Right atrium auricular region (tissue), 2 donors: ENCODE data around the gene CDK5RAP3. TPM values are rescaled to one million over a fixed set of nuclear protein-coding genes. Genes with fewer than 3 reads are reported as not detected.
A peak's percentile ranks its signal among the peaks of the same experiment; 100 is the strongest.

Source experiments
- DNase-seq: peaks from one replicate; pipeline ENCODE4 v3.0.0-alpha.2; 2019; ENCODE audit warnings: low spot score
- H3K27ac ChIP-seq, 2 donors: fragments of 200-600 bp; sonication (generic); 1 replicate in 1 of 2; 2 replicates in 1 of 2; pipeline ENCODE4 v1.5.1; 2016 to 2019
- H3K27me3 ChIP-seq, 2 donors: fragments of 200-600 bp; sonication (generic); one replicate each; pipeline versions ENCODE4 v1.5.1 to v1.6.0; 2017 to 2019
- H3K36me3 ChIP-seq: fragments of 200-600 bp; sonication (generic); one replicate; pipeline ENCODE4 v1.5.1; 2016
- H3K4me1 ChIP-seq, 2 donors: fragments of 200-600 bp; sonication (generic); one replicate each; pipeline versions ENCODE4 v1.5.1 to v1.6.0; 2017 to 2019
- H3K4me3 ChIP-seq, 2 donors: fragments of 200-600 bp; sonication (generic); 1 replicate in 1 of 2; 2 replicates in 1 of 2; pipeline ENCODE4 v1.5.1; 2017 to 2019; ENCODE audit warnings: mild to moderate bottlenecking in 1 of 2, moderate library complexity in 1 of 2
- H3K9me3 ChIP-seq, 2 donors: fragments of 200-600 bp; sonication (generic); one replicate each; pipeline ENCODE4 v1.5.1; 2019
- total RNA-seq, 2 donors: library from RNA; depleted of rRNA; stranded (reverse); fragments of >200 nt; gene quantifications; one replicate each; pipeline ENCODE4 v1.1.0, GENCODE V29; 2016
- TF ChIP-seq, protein P1 (sequence below), 2 donors: fragments of 200-600 bp; sonication (generic); IDR thresholded peaks; one replicate each; pipeline ENCODE4 v1.5.1; 2019; ENCODE audit warnings: antibody characterized with exemption in 2 of 2

The CDK5RAP3 gene, protein sequence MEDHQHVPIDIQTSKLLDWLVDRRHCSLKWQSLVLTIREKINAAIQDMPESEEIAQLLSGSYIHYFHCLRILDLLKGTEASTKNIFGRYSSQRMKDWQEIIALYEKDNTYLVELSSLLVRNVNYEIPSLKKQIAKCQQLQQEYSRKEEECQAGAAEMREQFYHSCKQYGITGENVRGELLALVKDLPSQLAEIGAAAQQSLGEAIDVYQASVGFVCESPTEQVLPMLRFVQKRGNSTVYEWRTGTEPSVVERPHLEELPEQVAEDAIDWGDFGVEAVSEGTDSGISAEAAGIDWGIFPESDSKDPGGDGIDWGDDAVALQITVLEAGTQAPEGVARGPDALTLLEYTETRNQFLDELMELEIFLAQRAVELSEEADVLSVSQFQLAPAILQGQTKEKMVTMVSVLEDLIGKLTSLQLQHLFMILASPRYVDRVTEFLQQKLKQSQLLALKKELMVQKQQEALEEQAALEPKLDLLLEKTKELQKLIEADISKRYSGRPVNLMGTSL
- 10 to 100 TPM; 37.9 to 45.4 TPM for total RNA-seq

DNA sequence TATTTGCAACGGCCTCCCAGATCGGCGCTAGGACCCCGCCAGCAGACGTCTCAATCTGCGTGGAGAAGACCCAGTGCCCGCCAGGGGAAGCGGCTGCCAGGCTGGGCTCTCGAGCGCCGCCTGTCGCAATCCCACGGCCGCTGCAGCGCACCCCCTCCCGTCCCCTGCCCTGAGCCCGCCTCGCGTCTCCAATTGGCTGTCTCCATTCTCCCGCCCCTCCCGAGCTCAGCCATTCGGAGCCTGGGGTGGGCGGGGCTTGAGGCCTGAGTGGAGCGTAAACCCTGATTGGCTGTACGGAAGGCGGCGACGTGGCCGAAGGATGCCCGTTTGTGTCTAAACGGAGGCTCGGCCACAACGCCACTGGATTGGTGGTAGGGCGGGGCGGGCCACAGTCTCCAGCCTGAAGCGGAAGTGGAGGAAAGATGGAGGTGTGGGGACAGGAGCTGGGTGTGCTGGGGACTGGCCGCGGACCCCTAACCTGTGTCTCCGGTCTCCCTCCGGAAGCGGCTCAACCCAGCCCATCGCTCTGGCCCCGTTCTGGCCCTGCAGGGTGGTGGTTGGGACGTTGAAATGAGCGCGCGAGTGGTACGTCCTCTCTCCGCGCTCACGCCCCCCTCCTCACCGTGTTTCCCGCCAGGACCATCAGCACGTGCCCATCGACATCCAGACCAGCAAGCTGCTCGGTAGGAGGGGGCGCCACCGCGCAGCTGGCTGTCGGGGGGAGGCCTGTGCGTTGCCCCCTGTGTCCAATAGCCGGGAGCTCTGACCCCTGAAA lies at the start of gene CDK5RAP3:
Gene CDK5RAP3, plus strand, starts transcription at position 389 of the 775 bp plus-strand sequence. Its CDS starts 34 bp downstream, at position 423.
- DNase-seq, result peak; percentile 100
- Histone ChIP-seq H3K4me1 (peaks cover 0 to 19% of the 10 kb centered on the region in 2 donors), H3K27ac (peak within 1 kb of the TSS; percentile 68 to 85), H3K9me3 (no peaks in the 10 kb centered on the region), H3K36me3 (peaks cover 24% of the 10 kb centered on the region), H3K27me3 (no peaks in the 10 kb centered on the region), H3K4me3 (peak within 1 kb of the TSS; percentile 63 to 95)
- TF ChIP-seq, protein P1, sequence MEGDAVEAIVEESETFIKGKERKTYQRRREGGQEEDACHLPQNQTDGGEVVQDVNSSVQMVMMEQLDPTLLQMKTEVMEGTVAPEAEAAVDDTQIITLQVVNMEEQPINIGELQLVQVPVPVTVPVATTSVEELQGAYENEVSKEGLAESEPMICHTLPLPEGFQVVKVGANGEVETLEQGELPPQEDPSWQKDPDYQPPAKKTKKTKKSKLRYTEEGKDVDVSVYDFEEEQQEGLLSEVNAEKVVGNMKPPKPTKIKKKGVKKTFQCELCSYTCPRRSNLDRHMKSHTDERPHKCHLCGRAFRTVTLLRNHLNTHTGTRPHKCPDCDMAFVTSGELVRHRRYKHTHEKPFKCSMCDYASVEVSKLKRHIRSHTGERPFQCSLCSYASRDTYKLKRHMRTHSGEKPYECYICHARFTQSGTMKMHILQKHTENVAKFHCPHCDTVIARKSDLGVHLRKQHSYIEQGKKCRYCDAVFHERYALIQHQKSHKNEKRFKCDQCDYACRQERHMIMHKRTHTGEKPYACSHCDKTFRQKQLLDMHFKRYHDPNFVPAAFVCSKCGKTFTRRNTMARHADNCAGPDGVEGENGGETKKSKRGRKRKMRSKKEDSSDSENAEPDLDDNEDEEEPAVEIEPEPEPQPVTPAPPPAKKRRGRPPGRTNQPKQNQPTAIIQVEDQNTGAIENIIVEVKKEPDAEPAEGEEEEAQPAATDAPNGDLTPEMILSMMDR (IDR thresholded peaks at IDR 0.05), result peak; percentile 93 to 95

DNA sequence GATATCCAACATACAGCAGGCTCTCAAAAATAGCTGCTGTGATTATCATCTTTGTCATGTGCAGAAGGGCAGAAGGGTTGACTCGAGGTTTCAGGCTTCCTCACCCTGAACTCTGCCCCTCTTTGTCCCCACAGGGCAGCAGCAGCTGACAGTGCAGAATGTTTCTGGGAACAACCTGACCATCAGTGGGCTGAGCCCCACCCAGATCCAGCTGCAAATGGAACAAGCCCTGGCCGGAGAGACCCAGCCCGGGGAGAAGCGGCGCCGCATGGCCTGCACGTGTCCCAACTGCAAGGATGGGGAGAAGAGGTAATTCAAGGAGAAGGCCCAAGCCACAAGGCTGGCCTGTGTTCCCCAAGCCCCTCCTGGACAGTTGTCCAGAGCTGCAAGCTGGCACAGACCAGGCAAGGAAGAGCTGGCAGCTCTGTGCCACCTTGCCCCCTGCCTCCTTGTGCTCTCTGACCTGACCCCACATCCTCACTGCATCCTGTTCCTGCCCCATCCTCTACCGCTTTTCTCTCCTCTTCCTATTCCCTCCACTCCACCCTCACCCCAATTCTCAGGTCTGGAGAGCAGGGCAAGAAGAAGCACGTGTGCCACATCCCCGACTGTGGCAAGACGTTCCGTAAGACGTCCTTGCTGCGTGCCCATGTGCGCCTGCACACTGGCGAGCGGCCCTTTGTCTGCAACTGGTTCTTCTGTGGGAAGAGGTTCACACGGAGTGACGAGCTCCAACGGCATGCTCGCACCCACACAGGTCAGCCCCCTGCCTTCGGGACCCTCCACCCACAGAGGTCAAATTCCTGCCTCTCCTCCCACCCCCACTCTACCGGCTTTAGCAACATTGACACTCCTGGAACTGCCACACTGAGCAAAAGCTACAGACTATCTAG lies 45.9 kb upstream of the CDK5RAP3 start:
- Histone ChIP-seq H3K4me1 (peaks cover 0 to 6% of the 10 kb centered on the region in 2 donors), H3K9me3 (no peaks in the 10 kb centered on the region), H3K27ac (no peak overlapping the region), H3K27me3 (no peaks in the 10 kb centered on the region), H3K36me3 (peaks cover 41% of the 10 kb centered on the region), H3K4me3 (no peak overlapping the region)
- DNase-seq, result no peak
- TF ChIP-seq, protein P1 (IDR thresholded peaks at IDR 0.05), result no peak

DNA sequence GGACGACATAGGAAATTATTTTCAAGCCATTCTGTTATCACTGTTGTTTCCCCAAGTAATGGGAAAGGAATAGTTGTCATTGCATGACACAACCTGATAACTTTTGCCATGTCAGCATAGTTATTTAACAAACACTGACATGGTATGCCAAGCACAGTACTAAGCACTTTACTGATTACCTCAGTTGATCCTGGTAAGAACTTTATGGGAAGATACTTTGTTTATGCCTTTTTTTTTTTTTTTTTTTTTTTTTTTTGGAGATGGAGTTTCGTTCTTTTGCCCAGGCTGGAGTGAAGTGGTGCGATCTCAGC lies 45.3 kb upstream of the CDK5RAP3 start:
- DNase-seq, result no peak
- H3K4me1 ChIP-seq, result peaks cover 0 to 6% of the 10 kb centered on the region in 2 donors

DNA sequence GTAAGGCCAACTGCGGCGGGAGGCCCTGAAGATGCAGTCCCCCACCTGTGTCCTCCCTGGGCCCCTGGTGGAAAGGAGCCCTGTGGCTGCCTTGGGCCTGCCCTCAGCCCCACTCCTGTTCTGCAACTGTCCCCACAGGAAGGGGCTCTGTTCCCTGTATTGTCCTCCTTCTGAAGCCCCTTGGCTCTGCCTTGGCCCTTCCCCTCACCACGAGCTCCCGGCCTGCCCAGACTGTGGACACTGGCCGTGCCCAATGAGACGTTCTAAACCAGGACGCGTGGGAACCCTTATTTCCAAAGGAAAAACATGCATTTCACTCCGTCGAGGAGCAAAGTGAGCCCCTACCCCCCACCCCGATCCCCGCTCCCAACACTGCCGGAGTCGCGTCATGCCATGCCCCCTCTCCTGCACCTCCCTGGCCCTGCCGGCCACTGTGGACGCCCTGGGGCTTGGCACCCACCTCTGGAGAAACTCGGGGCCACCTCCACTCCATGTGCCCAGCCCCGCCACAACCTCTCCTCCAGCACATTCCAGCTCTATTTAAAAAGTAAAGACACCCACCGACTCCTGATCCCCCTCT lies 43.0 kb upstream of the CDK5RAP3 start:
- Histone ChIP-seq H3K4me1 (peaks cover 0 to 6% of the 10 kb centered on the region in 2 donors), H3K36me3 (peaks cover 40% of the 10 kb centered on the region), H3K9me3 (no peaks in the 10 kb centered on the region), H3K27ac (no peak overlapping the region), H3K4me3 (no peak overlapping the region), H3K27me3 (no peaks in the 10 kb centered on the region)
- DNase-seq, result no peak
- TF ChIP-seq, protein P1 (IDR thresholded peaks at IDR 0.05), result no peak

More for the DNA sequence above, 45.3 kb upstream of the CDK5RAP3 start:
- Histone ChIP-seq H3K4me3 (no peak overlapping the region), H3K9me3 (no peaks in the 10 kb centered on the region), H3K36me3 (peaks cover 41% of the 10 kb centered on the region), H3K27ac (no peak overlapping the region), H3K27me3 (no peaks in the 10 kb centered on the region)
- TF ChIP-seq, protein P1 (IDR thresholded peaks at IDR 0.05), result no peak

DNA sequence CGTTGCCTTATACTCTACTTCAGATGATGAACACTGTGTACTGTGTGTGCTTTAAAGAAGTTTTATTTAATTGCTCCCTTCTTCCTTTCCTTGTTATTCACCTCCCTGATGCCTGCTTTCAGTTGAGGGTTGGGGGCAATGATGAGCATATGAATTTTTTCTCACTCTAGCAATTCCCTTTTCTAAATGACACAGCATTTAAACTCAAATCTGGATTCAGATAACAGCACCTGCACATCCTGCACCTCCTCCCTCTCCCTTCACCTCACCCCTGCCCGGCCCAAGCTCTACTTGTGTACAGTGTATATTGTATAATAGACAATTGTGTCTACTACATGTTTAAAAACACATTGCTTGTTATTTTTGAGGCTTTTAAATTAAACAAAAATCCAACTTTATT lies 42.5 kb upstream of the CDK5RAP3 start:
- Histone ChIP-seq H3K4me3 (no peak overlapping the region), H3K4me1 (peaks cover 0 to 6% of the 10 kb centered on the region in 2 donors), H3K36me3 (peaks cover 35% of the 10 kb centered on the region), H3K9me3 (no peaks in the 10 kb centered on the region), H3K27me3 (no peaks in the 10 kb centered on the region), H3K27ac (no peak overlapping the region)
- no peak for DNase-seq
- TF ChIP-seq, protein P1 (IDR thresholded peaks at IDR 0.05), result no peak
